A673 (cell line): ENCODE data around the gene SLC18B1. TPM values are rescaled to one million over a fixed set of nuclear protein-coding genes. Genes with fewer than 3 reads are reported as not detected.

Experiments used
- Bru-seq: library from RNA; stranded (reverse); fragments of 400-500 nt; gene quantifications from one replicate; lab custom pipeline; 2021; lab: Mats Ljungman, UMichigan
- BruChase-seq, 2 experiments: library from RNA; stranded (reverse); fragments of 400-500 nt; gene quantifications; one replicate each; lab custom pipeline; 2021; lab: Mats Ljungman, UMichigan
- BruUV-seq: library from RNA; stranded (reverse); fragments of 400-500 nt; replicated peaks from 2 replicates; lab custom pipeline; 2021; lab: Mats Ljungman, UMichigan
- CTCF ChIA-PET: fragments of 300-600 bp; sonication (Branson Sonifier 250); formaldehyde crosslinking; loops from one replicate; lab custom pipeline; 2022; ENCODE audit warnings: antibody characterized with exemption; lab: Charles Lee
- POLR2A ChIA-PET: fragments of 300-600 bp; sonication (Branson Sonifier 250); formaldehyde crosslinking; loops from one replicate; lab custom pipeline; 2022; ENCODE audit warnings: antibody characterized with exemption; ENCODE audit not compliant: low non-redundant PET; lab: Charles Lee
- DNase-seq: peaks from one replicate; pipeline ENCODE4 v3.0.0-alpha.2; 2015; ENCODE audit warnings: low spot score
- H3K27ac ChIP-seq: fragments of 200-600 bp; sonication (generic); 2 replicates; pipeline ENCODE4 v1.5.1; 2016; ENCODE audit warnings: mixed run types, low read depth, mild to moderate bottlenecking, mixed read lengths, antibody characterized with exemption, low read length; ENCODE audit not compliant: poor library complexity, severe bottlenecking
- H3K27me3 ChIP-seq: fragments of 200-600 bp; sonication (generic); replicated peaks from 2 replicates; pipeline ENCODE4 v1.6.1; 2017; ENCODE audit warnings: mixed run types, low read depth, mild to moderate bottlenecking, mixed read lengths, antibody characterized with exemption, low read length; ENCODE audit not compliant: insufficient read depth, poor library complexity
- H3K36me3 ChIP-seq: fragments of 200-600 bp; sonication (generic); 2 replicates; pipeline ENCODE4 v1.6.1; 2016; ENCODE audit warnings: mixed run types, mild to moderate bottlenecking, mixed read lengths, antibody characterized with exemption, low read length; ENCODE audit not compliant: insufficient read depth, poor library complexity, severe bottlenecking
- H3K4me1 ChIP-seq: fragments of 200-600 bp; sonication (generic); 2 replicates; pipeline ENCODE4 v1.6.1; 2017; ENCODE audit warnings: mixed run types, mild to moderate bottlenecking, mixed read lengths, antibody characterized with exemption, low read length; ENCODE audit not compliant: insufficient read depth, poor library complexity, severe bottlenecking
- H3K4me3 ChIP-seq: fragments of 200-600 bp; sonication (generic); 2 replicates; pipeline ENCODE4 v1.5.1; 2016; ENCODE audit warnings: low read depth, mixed run types, mild to moderate bottlenecking, mixed read lengths, low read length; ENCODE audit not compliant: poor library complexity, severe bottlenecking
- H3K9me3 ChIP-seq: fragments of 200-600 bp; sonication (generic); 2 replicates; pipeline ENCODE4 v1.6.1; 2016; ENCODE audit warnings: mixed run types, low read depth, mild to moderate bottlenecking, mixed read lengths, antibody characterized with exemption, low read length; ENCODE audit not compliant: poor library complexity, severe bottlenecking
- CTCF ChIP-seq: fragments of 300-800, 200-600 bp; sonication (generic); conservative IDR thresholded peaks from 2 replicates; pipeline ENCODE4 v1.5.1; 2017; ENCODE audit warnings: low read depth, mild to moderate bottlenecking, antibody characterized with exemption, low read length, moderate library complexity, mixed read lengths
- EZH2 ChIP-seq: fragments of 200-600 bp; sonication (generic); IDR thresholded peaks from 2 replicates; pipeline ENCODE4 v1.6.1; 2017; ENCODE audit warnings: borderline replicate concordance, low read depth, mild to moderate bottlenecking, mixed read lengths, antibody characterized with exemption, low read length; ENCODE audit not compliant: poor library complexity, severe bottlenecking
- intact Hi-C: fragments of 100-400 bp; cut with micrococcal nuclease; formaldehyde crosslinking; loops from one replicate; pipeline ENCODE4 v1.10.0; 2022; ENCODE audit not compliant: unreplicated experiment
- long read RNA-seq: library from polyadenylated mRNA; stranded (forward); transcript quantifications from one replicate; pipeline ENCODE4 v2.0.0, GENCODE V29; 2022
- total RNA-seq: library from RNA; stranded (reverse); gene quantifications from 2 replicates; pipeline ENCODE4 v1.2.3, GENCODE V29; 2021

The SLC18B1 gene
- 24.4 and 25.2 TPM in 2 replicates for total RNA-seq
- Bru-seq, nascent RNA = percentile 74 among the genes with signal in this experiment
- percentile 84 among the genes with signal in this experiment for BruChase-seq, experiment 1, labeled RNA remaining after a 2-hour chase
- percentile 82 among the genes with signal in this experiment for BruChase-seq, experiment 2, labeled RNA remaining after a 6-hour chase
- long read RNA-seq, transcript SLC18B1-201 (14 exons, 2,368 nt) = major isoform, 51 of 72 reads
- long read RNA-seq, partial matches to known transcripts = 1 of 72 reads
- long read RNA-seq, other reads (novel, unspliced or antisense) = 20 of 72 reads

- CTCF ChIA-PET = interaction anchor here (0.5 to 1.3 kb wide), 9 partner anchors 15 to 518 kb away, joined by 3 to 10 read pairs (median 5); no protein-coding TSS in a partner anchor
- H3K36me3 ChIP-seq = peaks cover 8% of the 10 kb centered on the region
- TF ChIP-seq EZH2 = no peak
- no peak for TF ChIP-seq CTCF
Observed at GRCh38 chr6:132797951-132798868, at the start of gene SLC18B1. SLC18B1 (minus strand) TSS chr6:132798637; CDS start chr6:132798456, 181 bp downstream.

GRCh38 chr6:132843316-132844035, 45.0 kb upstream of the SLC18B1 start:
- BruUV-seq = no TSS peak
- no peak overlapping the region for H3K4me3 ChIP-seq
- DNase-seq = no peak
- H3K4me1 ChIP-seq = no peaks in the 10 kb centered on the region
- POLR2A ChIA-PET = interaction anchor here (0.6 kb wide), 2 partner anchors 23 to 100 kb away, joined by 5 to 6 read pairs; no protein-coding TSS in a partner anchor
- CTCF ChIA-PET = no interaction called here
- no peaks in the 10 kb centered on the region for H3K36me3 ChIP-seq
- intact Hi-C loops = no loop called here
- no peaks in the 10 kb centered on the region for H3K9me3 ChIP-seq
- no peak overlapping the region for H3K27ac ChIP-seq
- peaks cover 1% of the 10 kb centered on the region for H3K27me3 ChIP-seq
- TF ChIP-seq EZH2 (no peak), CTCF (no peak)

More at GRCh38 chr6:132797951-132798868, at the start of gene SLC18B1:
- POLR2A ChIA-PET = interaction anchor here (0.5 to 0.6 kb wide), 2 partner anchors 15 to 16 kb away, joined by 5 to 8 read pairs; no protein-coding TSS in a partner anchor
- peak; percentile 75 for DNase-seq
- H3K27me3 ChIP-seq = no peaks in the 10 kb centered on the region
- BruUV-seq = TSS peak; percentile 60
- peak within 1 kb of the TSS; percentile 84 for H3K27ac ChIP-seq
- H3K4me1 ChIP-seq = peaks cover 16% of the 10 kb centered on the region
- intact Hi-C loops = loop anchor here (1.0 to 10.0 kb wide), 2 partner anchors 15 to 273 kb away; no protein-coding TSS in a partner anchor
- H3K9me3 ChIP-seq = peaks cover 3% of the 10 kb centered on the region
- peak within 1 kb of the TSS; percentile 86 for H3K4me3 ChIP-seq

GRCh38 chr6:132841966-132842365, 43.5 kb upstream of the SLC18B1 start:
- POLR2A ChIA-PET = no interaction called here
- intact Hi-C loops = no loop called here
- H3K9me3 ChIP-seq = no peaks in the 10 kb centered on the region
- CTCF ChIA-PET = no interaction called here
- no peaks in the 10 kb centered on the region for H3K36me3 ChIP-seq
- no peak overlapping the region for H3K4me3 ChIP-seq
- H3K27ac ChIP-seq = no peak overlapping the region
- peaks cover 5% of the 10 kb centered on the region for H3K27me3 ChIP-seq
- TF ChIP-seq EZH2 (no peak), CTCF (no peak)
- BruUV-seq = no TSS peak
- DNase-seq = no peak
- no peaks in the 10 kb centered on the region for H3K4me1 ChIP-seq
